ENCODE data around the gene ZSCAN5B. TPM values are rescaled to one million over a fixed set of nuclear protein-coding genes. Genes with fewer than 3 reads are reported as not detected.
A peak's percentile ranks its signal among the peaks of the same experiment; 100 is the strongest.

Gene ZSCAN5B
- total RNA-seq, 6 experiments from 2014 or later = not detected

GRCh38 chr19:56146904-56147303 is 50.7 kb downstream of the ZSCAN5B start:
- 95% methylated on average over 8 of the region's 31 CpGs for WGBS (ENCODE audit: insufficient coverage, low coverage, low lambda C conversion rate, missing lambda C conversion rate)
- no peaks in the 10 kb centered on the region for H3K9me3 ChIP-seq

GRCh38 chr19:56145698-56146097 is 51.9 kb downstream of the ZSCAN5B start:
- Histone ChIP-seq H3K4me3 (no peak overlapping the region), H3K27ac (peak overlapping the region in 1 of 3 donors; percentile 53), H3K9me3 (no peaks in the 10 kb centered on the region), H3K4me1 (peaks cover 0 to 40% (median 20%) of the 10 kb centered on the region in 4 donors), H3K36me3 (peaks cover 0 to 22% (median 2%) of the 10 kb centered on the region in 4 donors), H3K27me3 (no peaks in the 10 kb centered on the region)
- peak in 1 of 3 donors; percentile 69 for DNase-seq
- WGBS (ENCODE audit: insufficient coverage, low coverage, low lambda C conversion rate, missing lambda C conversion rate) = 40% methylated on average over 5 of the region's 10 CpGs
- intact Hi-C loops (cut with DNase I) = no loop called here
- ATAC-seq = peak in 2 of 4 donors; percentile 3 to 4
- TF ChIP-seq POLR2A (IDR thresholded peaks at IDR 0.05) = no peak
- TF ChIP-seq CTCF (IDR thresholded peaks at IDR 0.05) = peak in 1 of 4 donors; percentile 18

More at GRCh38 chr19:56146904-56147303, 50.7 kb downstream of the ZSCAN5B start:
- Histone ChIP-seq H3K27me3 (no peaks in the 10 kb centered on the region), H3K27ac (no peak overlapping the region), H3K4me1 (peaks cover 0 to 40% (median 20%) of the 10 kb centered on the region in 4 donors), H3K36me3 (peaks cover 0 to 22% (median 2%) of the 10 kb centered on the region in 4 donors), H3K4me3 (no peak overlapping the region)
- DNase-seq = no peak
- intact Hi-C loops (cut with DNase I) = no loop called here
- TF ChIP-seq CTCF (IDR thresholded peaks at IDR 0.05) = no peak
- no peak for TF ChIP-seq POLR2A (IDR thresholded peaks at IDR 0.05)
- ATAC-seq = no peak

- TF ChIP-seq POLR2A (IDR thresholded peaks at IDR 0.05) (no peak), CTCF (IDR thresholded peaks at IDR 0.05) (no peak)
- intact Hi-C loops (cut with DNase I) = no loop called here
- WGBS (ENCODE audit: insufficient coverage, low coverage, low lambda C conversion rate, missing lambda C conversion rate) = 83% methylated on average over 3 of the region's 12 CpGs
Observed at GRCh38 chr19:56144831-56145230, 52.8 kb downstream of the ZSCAN5B start.

GRCh38 chr19:56144376-56144775 is 53.2 kb downstream of the ZSCAN5B start:
- TF ChIP-seq POLR2A (IDR thresholded peaks at IDR 0.05) (no peak), CTCF (IDR thresholded peaks at IDR 0.05) (no peak)
- no peak for ATAC-seq
- Histone ChIP-seq H3K4me1 (peaks cover 0 to 51% (median 25%) of the 10 kb centered on the region in 4 donors), H3K27me3 (no peaks in the 10 kb centered on the region), H3K27ac (peak overlapping the region in 2 of 3 donors; percentile 67 to 81), H3K4me3 (no peak overlapping the region), H3K36me3 (peaks cover 0 to 15% (median 2%) of the 10 kb centered on the region in 4 donors), H3K9me3 (no peaks in the 10 kb centered on the region)
- whole genome bisulfite sequencing (ENCODE audit: insufficient coverage, low coverage, low lambda C conversion rate, missing lambda C conversion rate) = 38% methylated on average over 2 of the region's 6 CpGs
- intact Hi-C loops (cut with DNase I) = no loop called here
- DNase-seq = no peak

More at GRCh38 chr19:56144831-56145230, 52.8 kb downstream of the ZSCAN5B start:
- H3K36me3 ChIP-seq = peaks cover 0 to 15% (median 2%) of the 10 kb centered on the region in 4 donors
- no peak overlapping the region for H3K4me3 ChIP-seq
- DNase-seq (no peak), ATAC-seq (no peak)
- H3K9me3 ChIP-seq = no peaks in the 10 kb centered on the region
- H3K27me3 ChIP-seq = no peaks in the 10 kb centered on the region
- peak overlapping the region in 1 of 3 donors; percentile 67 for H3K27ac ChIP-seq
- peaks cover 0 to 46% (median 23%) of the 10 kb centered on the region in 4 donors for H3K4me1 ChIP-seq

Data from right lobe of liver (tissue), 6 donors.